Measurements from ENCODE around the gene PDE4D. TPM values are rescaled to one million over a fixed set of nuclear protein-coding genes. Genes with fewer than 3 reads are reported as not detected.
A peak's percentile ranks its signal among the peaks of the same experiment; 100 is the strongest.
"Not testable (repeated sequence)": the region's sequence is repeated elsewhere in the genome, so short reads cannot be mapped to it uniquely, and the experiment has no call there.

PDE4D gene
- total RNA-seq, 1 experiment from 2014 or later, result 3.6 TPM

DNA sequence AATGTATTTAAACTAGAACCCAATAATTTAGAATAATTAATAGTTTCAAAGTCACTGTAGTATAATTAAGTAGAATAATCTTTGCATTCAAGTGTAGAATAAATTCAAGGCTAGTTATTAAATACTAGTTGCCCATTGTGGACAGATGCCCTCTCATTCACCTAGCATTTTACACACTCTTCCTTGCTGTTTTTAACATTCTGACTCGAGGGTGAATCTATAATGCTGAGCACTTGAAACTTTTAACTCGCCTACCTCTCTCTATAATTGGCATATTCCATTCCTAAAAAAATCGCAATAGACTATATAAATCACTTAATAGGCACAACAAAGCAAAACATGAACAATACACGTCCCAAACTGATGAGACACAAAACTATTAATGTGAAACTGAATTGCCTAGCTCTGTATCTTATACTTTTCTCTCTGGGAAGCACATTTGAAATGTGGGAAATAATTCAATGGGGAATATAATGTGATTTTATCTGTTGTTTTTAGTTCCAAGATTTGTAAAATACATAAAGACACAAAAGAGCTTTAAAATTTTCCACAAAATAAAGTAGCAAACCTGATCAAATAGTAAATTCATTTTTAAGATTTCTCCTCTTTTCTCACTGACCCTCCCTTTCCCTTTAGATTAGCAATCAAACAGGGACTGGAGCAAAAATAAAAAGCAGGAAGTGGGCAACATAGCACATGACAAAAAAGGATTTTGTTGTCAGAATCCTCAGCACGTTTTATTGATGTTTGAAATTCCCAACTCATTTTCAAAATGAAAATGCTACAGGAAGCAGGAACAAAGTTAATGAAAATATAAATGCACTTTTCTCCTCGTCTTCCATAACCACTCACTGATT is 295.6 kb downstream of the PDE4D start:
- Histone ChIP-seq H3K27me3 (ENCODE audit: low read length) (no peaks in the 10 kb centered on the region), H3K27ac (ENCODE audit: low read length) (no peak overlapping the region), H2AFZ (ENCODE audit: low read length) (peak overlapping the region; percentile 35), H3K4me1 (ENCODE audit: insufficient read depth, low read length) (peaks cover 19% of the 10 kb centered on the region), H3K9ac (ENCODE audit: low read length) (no peak overlapping the region), H3K36me3 (ENCODE audit: low read depth, low read length) (no peaks in the 10 kb centered on the region), H3F3A (ENCODE audit: low read length, unreplicated experiment) (no peaks in the 10 kb centered on the region), H3K4me2 (ENCODE audit: low read length) (peak overlapping the region; percentile 33), H4K20me1 (ENCODE audit: low read length) (no peaks in the 10 kb centered on the region), H3K4me3 (ENCODE audit: low read length) (no peak overlapping the region), H3K9me3 (ENCODE audit: low read length) (no peaks in the 10 kb centered on the region), H3K9me2 (replicated peaks; ENCODE audit: low read length) (no peaks in the 10 kb centered on the region), H3K79me2 (ENCODE audit: low read length) (no peaks in the 10 kb centered on the region)
- TF ChIP-seq EZH2phosphoT487 (IDR thresholded peaks at IDR 0.05; ENCODE audit: borderline replicate concordance, low read length) (no peak), CTCF (conservative IDR thresholded peaks at IDR 0.05; ENCODE audit: low read depth, low read length) (no peak), EZH2 (IDR thresholded peaks at IDR 0.05; ENCODE audit: low read length, unreplicated experiment) (no peak)
- BruUV-seq (replicated peaks), result no TSS peak
- intact Hi-C loops (cut with micrococcal nuclease), result no loop called here
- DNase-seq (no peak), ATAC-seq (no peak)
- POLR2A ChIA-PET (ENCODE audit: unreplicated experiment), result no interaction called here
- CTCF ChIA-PET, result no interaction called here

DNA sequence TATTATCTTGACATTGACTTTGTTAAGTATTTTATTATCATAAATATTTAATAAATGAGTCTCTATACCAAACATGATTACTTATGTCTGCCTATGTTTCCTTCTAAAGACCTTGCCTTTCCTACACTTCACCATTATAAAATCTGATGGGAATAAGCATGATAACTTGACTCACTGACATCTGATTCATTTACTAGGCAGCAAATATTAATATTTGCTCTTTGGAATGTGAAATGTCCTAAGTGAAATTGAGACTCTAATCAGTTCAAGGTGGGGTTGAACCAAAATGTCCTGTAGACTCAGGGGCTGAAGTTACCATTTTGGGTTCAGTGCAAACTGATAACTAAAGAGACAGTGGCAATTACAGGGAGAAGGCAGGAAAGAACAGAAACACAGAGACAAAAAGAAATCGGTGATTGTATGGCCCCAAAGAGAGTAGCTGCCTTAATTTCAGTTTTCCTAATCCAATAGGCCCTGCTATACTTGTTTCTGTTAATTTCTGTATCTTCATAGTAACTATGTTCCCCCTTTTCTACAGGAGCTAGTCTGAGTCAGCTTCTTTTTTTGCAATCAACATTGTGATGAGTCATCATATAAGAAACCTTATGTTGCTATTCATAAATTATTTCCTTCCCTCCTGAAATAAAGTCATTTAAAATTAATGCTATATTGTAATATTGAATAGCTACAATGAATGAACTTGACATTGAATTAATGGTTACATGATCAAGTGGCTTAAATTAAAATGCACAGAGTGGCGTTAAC is 296.8 kb downstream of the PDE4D start:
- Histone ChIP-seq H3K4me3 (ENCODE audit: low read length) (no peak overlapping the region), H3K4me1 (ENCODE audit: insufficient read depth, low read length) (peaks cover 24% of the 10 kb centered on the region), H3K9me2 (replicated peaks; ENCODE audit: low read length) (no peaks in the 10 kb centered on the region), H3K27me3 (ENCODE audit: low read length) (no peaks in the 10 kb centered on the region), H3K27ac (ENCODE audit: low read length) (peak overlapping the region; percentile 63), H3K36me3 (ENCODE audit: low read depth, low read length) (no peaks in the 10 kb centered on the region), H3K9ac (ENCODE audit: low read length) (no peak overlapping the region), H3F3A (ENCODE audit: low read length, unreplicated experiment) (no peaks in the 10 kb centered on the region), H4K20me1 (ENCODE audit: low read length) (no peaks in the 10 kb centered on the region), H2AFZ (ENCODE audit: low read length) (no peak overlapping the region), H3K9me3 (ENCODE audit: low read length) (no peaks in the 10 kb centered on the region), H3K4me2 (ENCODE audit: low read length) (peak overlapping the region; percentile 56), H3K79me2 (ENCODE audit: low read length) (no peaks in the 10 kb centered on the region)
- peak; percentile 74 for ATAC-seq
- peak; percentile 58 for DNase-seq
- BruUV-seq (replicated peaks), result no TSS peak
- TF ChIP-seq CTCF (conservative IDR thresholded peaks at IDR 0.05; ENCODE audit: low read depth, low read length) (no peak), EZH2phosphoT487 (IDR thresholded peaks at IDR 0.05; ENCODE audit: borderline replicate concordance, low read length) (no peak), EZH2 (IDR thresholded peaks at IDR 0.05; ENCODE audit: low read length, unreplicated experiment) (no peak)
- POLR2A ChIA-PET (ENCODE audit: unreplicated experiment), result interaction anchor here (0.7 kb wide), 1 partner anchor 569 kb away, joined by 7 read pairs; no protein-coding TSS in a partner anchor
- intact Hi-C loops (cut with micrococcal nuclease), result no loop called here
- CTCF ChIA-PET, result no interaction called here

- POLR2A ChIA-PET (ENCODE audit: unreplicated experiment); H3K9me3 ChIP-seq (ENCODE audit: low read length); BruUV-seq (replicated peaks); H3K79me2 ChIP-seq (ENCODE audit: low read length); intact Hi-C loops (cut with micrococcal nuclease); H3K27me3 ChIP-seq (ENCODE audit: low read length); DNase-seq; H3K9me2 ChIP-seq (replicated peaks; ENCODE audit: low read length); H3K4me3 ChIP-seq (ENCODE audit: low read length); H3K27ac ChIP-seq (ENCODE audit: low read length); ATAC-seq; H3K9ac ChIP-seq (ENCODE audit: low read length); H2AFZ ChIP-seq (ENCODE audit: low read length); H3F3A ChIP-seq (ENCODE audit: low read length, unreplicated experiment); CTCF ChIA-PET; H4K20me1 ChIP-seq (ENCODE audit: low read length); H3K4me2 ChIP-seq (ENCODE audit: low read length); H3K36me3 ChIP-seq (ENCODE audit: low read depth, low read length): not testable (repeated sequence)
- peaks cover 33% of the 10 kb centered on the region for H3K4me1 ChIP-seq (ENCODE audit: insufficient read depth, low read length)
These were observed 299.4 kb downstream of the PDE4D start for GRCh38 chr5:59594118-59594517.
